Activated T-cell treated with anti-CD3 and anti-CD28 coated beads, Interleukin-2, amount 50 U/mL, for 4 hours (primary cell): ENCODE results near the gene ORC3. TPM values are rescaled to one million over a fixed set of nuclear protein-coding genes. Genes with fewer than 3 reads are reported as not detected.
"Not testable (repeated sequence)": the region's sequence is repeated elsewhere in the genome, so short reads cannot be mapped to it uniquely, and the experiment has no call there.

Experiments
- ATAC-seq, 2 donors: fragments of 200-7000 bp; cut with Tn5 transposase; one replicate each; pipeline ENCODE4 v1.10.0; 2021
- DNase-seq: peaks from one replicate; pipeline ENCODE4 v3.0.0-alpha.2; 2020
- H3K27me3 Mint-ChIP-seq: one replicate; pipeline ENCODE4 v1.8.0; 2021; ENCODE audit warnings: low read depth, mixed read lengths
- H3K36me3 Mint-ChIP-seq: one replicate; pipeline ENCODE4 v1.8.0; 2022; ENCODE audit warnings: mixed read lengths; ENCODE audit not compliant: insufficient read depth
- H3K4me1 Mint-ChIP-seq: one replicate; pipeline ENCODE4 v1.8.0; 2021; ENCODE audit warnings: low read depth, mixed read lengths
- H3K4me3 Mint-ChIP-seq: one replicate; pipeline ENCODE4 v1.8.0; 2021; ENCODE audit warnings: mild to moderate bottlenecking, moderate library complexity, mixed read lengths
- H3K9me3 Mint-ChIP-seq: one replicate; pipeline ENCODE4 v1.8.0; 2021; ENCODE audit warnings: mixed read lengths
- total RNA-seq, 3 donors: library from RNA; stranded (reverse); gene quantifications; one replicate each; pipeline ENCODE4 v1.2.1, GENCODE V29; 2021

ORC3 gene
- total RNA-seq, 3 donors from 2014 or later = 22.7 to 25.7 (median 23.9) TPM

- DNase-seq (peak; percentile 94), ATAC-seq (peak; percentile 76 to 79)
- Mint-ChIP-seq H3K4me1 (peaks cover 44% of the 10 kb centered on the region), H3K36me3 (peaks cover 14% of the 10 kb centered on the region), H3K4me3 (peak within 1 kb of the TSS; percentile 97), H3K27me3 (no peaks in the 10 kb centered on the region), H3K9me3 (no peaks in the 10 kb centered on the region)
These were observed 112.0 kb downstream of the ORC3 start, which contains the start of gene AKIRIN2 for GRCh38 chr6:87701676-87702588. AKIRIN2 (minus strand) TSS chr6:87702233; CDS start chr6:87701684, 549 bp downstream.

GRCh38 chr6:87702589-87702945, 112.6 kb downstream of the ORC3 start:
- Mint-ChIP-seq H3K4me1 (peaks cover 38% of the 10 kb centered on the region), H3K9me3 (no peaks in the 10 kb centered on the region), H3K4me3 (peak overlapping the region; percentile 97), H3K27me3 (no peaks in the 10 kb centered on the region), H3K36me3 (peaks cover 11% of the 10 kb centered on the region)
- DNase-seq = no peak
- no peak for ATAC-seq

GRCh38 chr6:87703039-87703438, 113.1 kb downstream of the ORC3 start:
- not testable (repeated sequence) for DNase-seq, H3K36me3 Mint-ChIP-seq, H3K27me3 Mint-ChIP-seq, H3K9me3 Mint-ChIP-seq, ATAC-seq
- peak overlapping the region; percentile 97 for H3K4me3 Mint-ChIP-seq
- H3K4me1 Mint-ChIP-seq = peaks cover 33% of the 10 kb centered on the region

GRCh38 chr6:87705070-87705691, 115.2 kb downstream of the ORC3 start:
- ATAC-seq (peak; percentile 12 to 36), DNase-seq (no peak)
- Mint-ChIP-seq H3K27me3 (no peaks in the 10 kb centered on the region), H3K4me1 (peaks cover 20% of the 10 kb centered on the region), H3K4me3 (no peak overlapping the region), H3K9me3 (no peaks in the 10 kb centered on the region), H3K36me3 (peaks cover 2% of the 10 kb centered on the region)

- Mint-ChIP-seq H3K27me3 (no peaks in the 10 kb centered on the region), H3K9me3 (no peaks in the 10 kb centered on the region), H3K4me3 (no peak overlapping the region), H3K4me1 (peaks cover 19% of the 10 kb centered on the region), H3K36me3 (no peaks in the 10 kb centered on the region)
- ATAC-seq (no peak), DNase-seq (no peak)
These were observed 116.4 kb downstream of the ORC3 start for GRCh38 chr6:87706187-87706966.

- H3K27me3 Mint-ChIP-seq, H3K36me3 Mint-ChIP-seq, DNase-seq, H3K4me1 Mint-ChIP-seq, H3K4me3 Mint-ChIP-seq, H3K9me3 Mint-ChIP-seq, ATAC-seq: not testable (repeated sequence)
These were observed 118.9 kb downstream of the ORC3 start for GRCh38 chr6:87708581-87709427.

- no peak for DNase-seq
These were observed 120.2 kb downstream of the ORC3 start for GRCh38 chr6:87710090-87710489.

GRCh38 chr6:87712713-87713112, 122.8 kb downstream of the ORC3 start:
- not testable (repeated sequence) for H3K4me3 Mint-ChIP-seq, H3K27me3 Mint-ChIP-seq, H3K9me3 Mint-ChIP-seq, DNase-seq, ATAC-seq, H3K4me1 Mint-ChIP-seq, H3K36me3 Mint-ChIP-seq

More at GRCh38 chr6:87710090-87710489, 120.2 kb downstream of the ORC3 start:
- no peaks in the 10 kb centered on the region for H3K36me3 Mint-ChIP-seq
- H3K27me3 Mint-ChIP-seq = no peaks in the 10 kb centered on the region
- no peaks in the 10 kb centered on the region for H3K9me3 Mint-ChIP-seq
- H3K4me3 Mint-ChIP-seq = no peak overlapping the region
- no peak for ATAC-seq
- H3K4me1 Mint-ChIP-seq = peaks cover 10% of the 10 kb centered on the region

- DNase-seq (no peak), ATAC-seq (peak; percentile 60 to 68)
- H3K4me1 Mint-ChIP-seq = peaks cover 8% of the 10 kb centered on the region
- no peaks in the 10 kb centered on the region for H3K9me3 Mint-ChIP-seq
- H3K36me3 Mint-ChIP-seq = no peaks in the 10 kb centered on the region
- no peaks in the 10 kb centered on the region for H3K27me3 Mint-ChIP-seq
- H3K4me3 Mint-ChIP-seq = no peak overlapping the region
These were observed 124.3 kb downstream of the ORC3 start for GRCh38 chr6:87714093-87714842.

Other genes with a start within 250 kb of the ORC3 start
- gene C6orf163, start 245.3 kb upstream of the ORC3 start, total RNA-seq = 1 to 10 TPM in 1 of 3 donors, under 1 TPM in 2; 0.71 to 1.0 (median 0.76) TPM
- gene CFAP206, start 182.2 kb upstream of the ORC3 start, total RNA-seq = not detected
- 1 to 10 TPM; 7.1 to 8.9 (median 8.5) TPM for gene SLC35A1, start 117.2 kb upstream of the ORC3 start, total RNA-seq
- 10 to 100 TPM; 16.8 to 20.9 (median 19.6) TPM for gene RARS2, start 148 bp upstream of the ORC3 start, total RNA-seq
- gene AKIRIN2, start 112.1 kb downstream of the ORC3 start, total RNA-seq = 10 to 100 TPM; 43.8 to 61.4 (median 54.2) TPM